HG02642 (cell line): ENCODE measurements around the gene PTPRR.
"Not testable (repeated sequence)": the region's sequence is repeated elsewhere in the genome, so short reads cannot be mapped to it uniquely, and the experiment has no call there.

ENCODE experiments used
- ATAC-seq: cut with Tn5 transposase; IDR thresholded peaks from one replicate; pipeline ENCODE4 v1.9.1; 2021; ENCODE audit warnings: mild to moderate bottlenecking; ENCODE audit not compliant: unreplicated experiment, poor library complexity

Gene PTPRR

GRCh38 chr12:70809887-70810286 lies 110.7 kb downstream of the PTPRR start:
- no peak for ATAC-seq

- ATAC-seq = not testable (repeated sequence)
These were observed 112.5 kb downstream of the PTPRR start for GRCh38 chr12:70807993-70808392.

DNA sequence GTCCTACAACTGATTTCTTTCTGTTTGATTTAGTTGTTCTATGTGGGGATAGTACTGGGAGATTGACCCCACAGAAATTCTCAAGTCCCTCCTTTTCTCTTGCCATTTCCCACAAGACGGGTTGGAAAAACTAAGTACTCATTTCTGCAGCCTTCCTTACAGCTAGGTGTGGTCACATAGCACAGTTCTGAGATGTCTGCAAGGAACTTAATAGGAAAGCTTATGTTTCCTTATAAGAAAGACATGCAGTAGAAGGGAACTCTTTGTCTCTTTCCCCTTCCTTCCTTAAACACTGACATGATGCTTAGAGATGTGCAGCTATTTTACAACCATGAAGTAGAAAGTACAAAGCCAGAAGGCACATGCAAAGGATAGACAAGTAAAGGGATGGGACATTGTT lies 113.7 kb downstream of the PTPRR start:
- no peak for ATAC-seq

DNA sequence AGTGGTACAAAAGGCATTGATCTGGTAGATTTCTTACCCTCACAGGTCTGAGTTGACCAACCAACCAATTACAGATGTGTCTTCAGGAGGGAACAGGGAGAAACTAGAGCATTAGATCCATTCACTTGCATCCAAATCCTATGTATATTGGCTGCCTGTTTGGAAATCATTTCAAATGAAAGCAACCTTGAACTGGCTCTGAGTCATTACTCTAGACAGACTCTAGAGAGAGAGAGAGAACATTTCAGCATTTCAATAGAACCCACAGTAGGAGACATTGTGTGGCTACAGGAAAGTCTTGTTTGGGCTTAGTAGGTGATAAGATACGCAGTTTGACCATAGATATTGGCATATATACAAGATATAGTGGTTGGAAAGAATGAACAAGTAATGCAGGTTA lies 114.5 kb downstream of the PTPRR start:
- ATAC-seq = no peak

GRCh38 chr12:70798016-70798783 lies 122.3 kb downstream of the PTPRR start:
- no peak for ATAC-seq

DNA sequence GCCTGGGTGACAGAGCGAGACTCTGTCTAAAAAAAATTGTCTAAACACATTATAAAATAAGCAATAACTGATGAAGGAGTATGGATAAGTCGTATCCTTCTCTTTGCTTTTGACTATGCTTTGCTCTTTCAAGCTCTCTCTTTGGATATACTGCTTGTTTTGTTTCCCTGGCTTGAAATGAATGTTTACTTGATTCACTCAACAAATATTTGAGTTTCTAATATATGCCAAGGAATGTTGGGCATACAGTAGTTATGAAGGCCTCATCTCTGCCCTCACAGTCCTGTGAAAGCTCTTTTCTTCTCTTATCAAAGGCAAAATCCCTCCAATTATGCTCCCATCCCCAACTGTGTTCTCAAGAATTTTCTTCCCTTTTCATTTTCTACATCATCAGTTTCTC lies 123.5 kb downstream of the PTPRR start:
- no peak for ATAC-seq

DNA sequence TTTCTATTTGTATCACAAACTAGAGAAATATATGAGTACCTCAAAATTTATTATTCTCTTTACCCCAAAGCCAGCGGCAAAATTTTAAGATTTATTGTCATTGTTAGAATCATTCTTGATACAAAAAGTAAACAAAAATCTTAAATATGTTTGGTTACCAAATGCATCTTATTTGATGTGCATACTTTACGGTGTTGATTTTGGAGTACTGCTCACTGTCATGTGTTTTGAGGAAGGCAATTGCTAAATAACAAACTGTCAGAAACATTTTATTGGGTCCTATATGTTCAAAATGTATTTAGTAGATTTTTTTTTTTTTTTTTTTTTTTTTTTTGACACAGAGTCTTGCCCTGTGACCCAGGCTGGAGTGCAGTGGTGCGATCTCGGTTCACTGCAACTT lies 124.9 kb downstream of the PTPRR start:
- no peak for ATAC-seq

DNA sequence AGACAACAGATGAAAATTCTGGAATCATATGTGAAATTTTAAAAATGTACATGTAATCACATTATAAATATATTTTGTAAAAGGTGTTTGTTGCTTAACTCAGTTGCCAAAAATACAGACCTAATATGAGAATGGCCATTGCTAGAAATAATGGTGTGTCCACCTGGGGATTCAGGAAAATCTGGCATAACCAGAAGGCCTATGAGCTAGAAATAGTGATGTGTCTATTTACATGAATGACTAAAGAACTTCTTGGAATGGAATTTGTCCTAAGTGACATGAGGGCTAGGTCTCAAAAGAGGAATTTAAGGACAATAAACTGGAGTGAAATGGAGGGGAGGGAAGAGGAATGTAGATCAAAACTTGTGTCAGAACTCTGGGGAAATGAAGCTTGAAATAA lies 126.4 kb downstream of the PTPRR start:
- ATAC-seq = no peak

DNA sequence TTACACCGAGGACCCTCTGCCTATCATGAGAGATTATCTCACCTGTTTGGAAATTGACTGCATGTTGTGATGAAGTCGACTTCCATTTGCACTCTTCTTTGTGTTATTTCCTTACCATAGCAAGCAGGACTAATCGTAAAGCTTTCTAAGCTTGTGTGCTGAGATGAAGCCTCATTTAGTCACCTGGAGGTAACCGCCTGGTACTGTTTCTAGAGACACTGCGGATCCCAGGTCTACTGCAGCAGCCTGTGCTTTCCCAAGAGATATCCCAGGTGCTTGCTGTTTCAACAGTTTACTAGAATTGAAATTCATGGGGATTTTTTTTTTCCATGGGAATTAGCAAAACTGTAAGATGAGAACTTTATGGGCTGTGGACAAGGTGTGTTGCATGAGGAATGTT lies 131.8 kb downstream of the PTPRR start:
- no peak for ATAC-seq

DNA sequence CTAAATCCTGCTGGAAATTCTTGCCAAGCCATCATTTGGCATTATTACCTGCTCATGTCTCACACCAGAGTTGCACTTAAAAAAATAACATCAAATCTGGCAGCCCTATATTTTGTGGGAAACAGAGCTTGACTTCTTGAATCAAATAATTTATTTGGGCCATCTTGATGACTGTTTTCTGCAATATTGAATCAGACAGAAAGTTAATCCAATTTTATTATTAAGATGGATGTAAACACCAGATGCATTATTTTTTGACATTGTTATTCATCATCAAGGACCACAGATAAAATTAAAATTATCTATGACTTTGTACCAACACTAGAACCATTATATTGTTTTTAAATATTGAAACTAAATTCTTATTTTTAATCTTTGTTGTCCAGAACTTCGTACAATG lies 132.9 kb downstream of the PTPRR start:
- ATAC-seq = no peak

DNA sequence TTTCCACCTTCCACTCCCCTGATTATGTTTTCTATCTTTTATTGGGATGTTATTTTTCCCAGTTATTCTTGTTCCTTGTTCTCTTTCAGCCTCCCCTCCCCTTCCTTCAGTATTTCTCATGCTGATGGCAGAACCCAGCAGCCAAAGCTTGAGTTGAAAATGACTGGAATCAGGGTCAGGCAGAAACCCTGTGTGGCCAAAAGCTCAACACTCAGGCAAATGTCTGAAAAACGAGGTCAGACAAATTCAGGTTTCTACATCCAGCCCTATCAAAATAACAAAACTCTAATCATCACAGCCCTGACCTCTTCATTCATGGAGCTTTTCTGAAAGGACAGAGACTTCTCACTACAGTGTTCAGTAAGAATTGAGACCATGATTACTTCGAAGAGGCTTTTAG lies 134.6 kb downstream of the PTPRR start:
- no peak for ATAC-seq

DNA sequence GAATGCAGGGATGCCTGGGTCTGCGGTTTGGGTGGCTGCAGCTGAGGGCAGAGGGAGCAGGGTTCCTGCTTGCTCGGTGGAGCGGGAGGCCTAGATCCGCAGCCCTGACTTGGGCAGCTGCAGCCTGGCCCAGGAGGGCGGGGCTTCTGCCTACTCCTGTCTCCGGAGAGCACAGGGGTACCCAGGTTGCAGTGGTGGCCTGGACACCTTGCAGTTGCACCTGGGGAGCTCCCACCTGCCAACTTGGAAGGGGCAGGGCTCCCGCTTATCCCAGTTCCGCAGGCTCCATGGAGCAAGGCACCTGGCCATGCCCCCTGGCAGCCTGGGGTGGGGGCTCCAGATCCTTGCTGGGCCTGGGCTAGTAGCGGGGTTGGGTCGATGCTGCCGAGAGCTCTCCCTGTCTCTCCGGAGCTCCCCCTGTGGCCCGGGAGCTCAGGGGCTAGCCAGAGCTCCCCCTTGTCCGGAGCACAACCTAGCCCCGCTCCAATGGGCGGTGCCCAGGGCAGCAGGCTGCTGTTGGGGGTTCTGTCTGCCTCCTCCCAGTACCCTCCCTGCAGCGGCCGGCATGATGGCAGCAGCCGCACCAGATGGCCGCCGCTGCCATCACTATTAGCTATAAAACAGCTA lies 136.4 kb downstream of the PTPRR start:
- ATAC-seq = no peak

GRCh38 chr12:70783455-70783854 lies 137.1 kb downstream of the PTPRR start:
- no peak for ATAC-seq

DNA sequence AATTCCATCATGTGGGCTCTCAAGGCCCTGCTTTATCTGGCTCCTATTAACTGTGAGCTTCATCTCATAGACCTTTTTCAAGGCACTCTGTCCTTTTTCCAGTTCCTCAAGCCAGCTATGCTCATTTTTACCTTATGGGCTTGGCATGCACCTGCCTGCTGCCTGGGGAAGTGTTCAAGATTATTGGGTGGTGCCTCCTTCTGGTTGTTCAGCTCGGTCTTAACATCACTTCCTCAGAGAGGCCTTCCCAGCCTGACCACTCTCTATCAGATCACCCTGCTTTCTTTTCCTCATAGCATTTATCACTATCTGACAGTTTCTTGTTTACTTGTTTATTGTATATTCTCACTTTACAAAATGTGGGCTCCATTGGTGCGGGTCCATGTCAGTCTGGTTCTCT lies 141.3 kb downstream of the PTPRR start:
- ATAC-seq = no peak

GRCh38 chr12:70774055-70774454 lies 146.5 kb downstream of the PTPRR start:
- ATAC-seq = no peak

- ATAC-seq = no peak
These were observed 147.7 kb downstream of the PTPRR start for GRCh38 chr12:70772836-70773235.

DNA sequence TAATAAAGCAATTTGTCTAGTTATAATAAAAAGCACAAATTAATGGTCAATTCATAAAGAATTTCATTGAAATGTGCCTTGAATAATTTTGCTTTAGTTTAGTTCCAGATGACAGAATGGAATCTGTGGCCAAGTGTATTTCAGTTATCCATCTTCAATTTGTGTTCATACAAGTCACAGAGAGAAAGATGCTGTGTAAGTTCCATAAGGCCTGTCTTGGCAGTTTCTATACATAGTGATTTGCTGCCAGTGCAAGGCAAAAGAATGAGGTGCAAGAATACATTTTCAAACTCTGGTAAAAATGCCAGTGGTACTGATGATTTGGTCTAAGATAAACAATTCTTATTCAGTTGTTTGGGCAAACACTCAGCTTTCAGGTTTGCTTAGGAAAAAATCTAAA lies 149.0 kb downstream of the PTPRR start:
- ATAC-seq = no peak

DNA sequence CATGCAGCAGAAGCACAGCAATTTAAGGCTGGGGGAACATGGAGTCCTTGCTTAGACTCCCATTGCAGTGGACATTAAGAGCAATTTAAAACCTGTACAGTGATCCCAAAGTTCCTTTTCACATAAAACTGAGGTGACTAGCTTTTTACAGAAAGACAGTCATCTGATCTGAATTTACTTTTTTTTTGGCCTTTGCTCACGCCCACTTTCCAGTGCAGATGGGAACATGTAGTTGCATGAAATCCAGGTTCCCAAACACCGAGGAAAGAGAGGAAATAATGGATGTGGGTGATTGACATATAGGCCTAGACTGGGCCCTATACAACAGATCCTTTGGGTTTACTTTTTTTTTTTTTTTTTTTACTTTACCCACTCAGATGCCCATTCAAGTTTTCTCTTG lies 156.9 kb downstream of the PTPRR start:
- ATAC-seq = no peak

DNA sequence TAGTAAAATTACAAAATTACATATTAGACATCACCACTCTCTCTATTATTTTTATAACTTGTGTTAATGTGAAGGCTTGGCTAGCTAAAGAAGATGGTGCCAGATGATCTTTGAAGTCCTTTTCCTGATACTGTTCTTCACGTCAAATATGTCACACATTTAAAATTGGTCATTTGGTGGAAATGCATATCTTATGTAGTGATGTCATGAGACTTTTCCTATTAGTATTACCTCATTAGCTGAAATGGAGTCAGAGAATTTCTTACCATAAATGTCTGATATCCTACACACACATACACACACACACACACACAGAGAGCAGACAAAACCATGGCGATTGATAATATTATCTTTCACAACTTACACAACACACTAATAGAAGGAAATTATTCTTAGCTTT lies 158.5 kb downstream of the PTPRR start:
- ATAC-seq = no peak

DNA sequence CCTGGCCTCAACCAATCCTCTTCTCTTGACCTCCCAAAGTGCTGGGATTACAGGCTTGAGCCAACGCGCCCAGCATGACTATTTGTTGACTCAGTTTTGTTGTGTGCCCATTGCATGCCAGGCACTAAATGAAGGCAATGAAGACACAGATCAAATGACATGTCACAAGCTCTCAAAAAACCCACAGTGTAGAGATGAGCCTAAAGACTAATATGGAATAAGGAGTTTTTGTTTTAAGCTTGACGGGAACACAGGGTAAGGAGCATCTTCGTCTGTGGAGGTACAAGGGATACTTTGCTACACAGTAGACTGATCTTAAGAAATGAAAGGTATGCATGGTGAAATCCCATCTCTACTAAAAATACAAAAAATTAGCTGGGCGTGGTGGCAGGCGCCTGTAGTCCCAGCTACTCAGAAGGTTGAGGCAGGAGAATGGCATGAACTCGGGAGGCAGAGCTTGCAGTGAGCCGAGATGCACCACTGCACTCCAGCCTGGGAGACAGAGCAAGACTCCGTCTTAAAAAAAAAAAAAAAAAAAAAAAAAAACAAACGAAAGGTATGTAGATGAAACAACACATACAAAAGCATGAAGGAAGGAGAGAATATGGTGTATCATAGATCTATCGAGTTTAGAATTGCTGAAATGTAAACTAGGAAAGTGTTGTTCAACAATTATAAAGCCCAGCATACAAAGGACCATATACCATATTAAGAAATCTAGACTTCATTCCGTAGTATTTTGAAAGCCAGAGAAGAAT lies 161.2 kb downstream of the PTPRR start:
- no peak for ATAC-seq

- no peak for ATAC-seq
These were observed 162.1 kb downstream of the PTPRR start for GRCh38 chr12:70758494-70758845.
